Ovary (tissue), 9 donors: ENCODE data around the gene CSNK1G1. TPM values are rescaled to one million over a fixed set of nuclear protein-coding genes. Genes with fewer than 3 reads are reported as not detected.
"Not testable (repeated sequence)": the region's sequence is repeated elsewhere in the genome, so short reads cannot be mapped to it uniquely, and the experiment has no call there.

Experiments
- DNase-seq, 5 donors: peaks; one replicate each; pipeline ENCODE4 v3.0.0-alpha.2; 2019 to 2020
- H3K27ac ChIP-seq, 2 donors: fragments of 200-600 bp; one replicate each; pipeline versions ENCODE4 v1.5.1 to v1.8.0; 2019 to 2022
- H3K27me3 ChIP-seq: fragments of 200-600 bp; one replicate; pipeline ENCODE4 v1.8.0; 2022
- H3K36me3 ChIP-seq: fragments of 200-600 bp; sonication (generic); one replicate; pipeline ENCODE4 v1.5.1; 2019
- H3K4me1 ChIP-seq: one replicate; pipeline ENCODE4 v1.8.1; 2013; ENCODE audit warnings: mild to moderate bottlenecking, moderate library complexity; ENCODE audit not compliant: insufficient read depth
- H3K4me3 ChIP-seq: fragments of 200-600 bp; sonication (generic); one replicate; pipeline ENCODE4 v1.5.1; 2017
- H3K9me3 ChIP-seq, 2 donors: fragments of 200-600 bp in 1 of 2; sonication (generic) in 1 of 2; one replicate each; pipeline versions ENCODE4 v1.5.1 to v1.8.1; 2013 to 2019; ENCODE audit warnings: mild to moderate bottlenecking in 1 of 2, moderate library complexity in 1 of 2
- EP300 ChIP-seq: sonication (generic); formaldehyde crosslinking; IDR thresholded peaks from one replicate; pipeline ENCODE4 v1.6.1; 2017; ENCODE audit warnings: antibody characterized with exemption
- POLR2A ChIP-seq: fragments of 450-650 bp; IDR thresholded peaks from one replicate; pipeline ENCODE4 v1.6.1; 2017; ENCODE audit warnings: antibody characterized with exemption, mild to moderate bottlenecking, moderate library complexity
- WGBS, 3 donors: extraction: QIAGEN DNeasy Blood & Tissue Kit in 1 of 3; methylation state at CpG; one replicate each; pipeline versions ENCODE4 v1.1.5 to v1.1.7; 2013 to 2017; 5-methylcytosine and 5-hydroxymethylcytosine counted together
- intact Hi-C, 4 donors: fragments of 100-400 bp; cut with DNase I; formaldehyde crosslinking; loops; one replicate each; pipeline versions ENCODE4 v1.11.0 to v1.15.1; 2022 to 2023
- polyA plus RNA-seq, 2 donors: library from polyadenylated mRNA; stranded (reverse); fragments of 200-250 nt in 1 of 2; fragments of 350-450 nt in 1 of 2; fragmentation: Illumina TruSeq in 1 of 2; extraction: RNeasy Lipid Tissue Mini Kit (QIAGEN cat#74804) in 1 of 2; gene quantifications; one replicate each; pipeline ENCODE4 v1.2.3, GENCODE V29; 2013 to 2014
- total RNA-seq, 7 donors: library from RNA; depleted of rRNA in 2 of 7; stranded (reverse); fragments of >200 nt in 2 of 7; fragmentation: NEBNext Ultra II Directional in 3 of 7; extraction: Animal tissue kit (Norgen Biotek cat#: 25700) in 3 of 7; gene quantifications; one replicate each; pipeline versions ENCODE4 v1.1.0 to v1.2.4, GENCODE V29; 2016 to 2023
- TF ChIP-seq, protein P1 (sequence below), 3 donors: fragments of 450-650 bp in 2 of 3; fragments of 200-600 bp in 1 of 3; IDR thresholded peaks; one replicate each; pipeline versions ENCODE4 v1.5.1 to v1.8.0; 2016 to 2022; ENCODE audit warnings: antibody characterized with exemption in 3 of 3, mild to moderate bottlenecking in 1 of 3
- donor health status: DM: no; HTN: no; CAD: no; lungs with moderate emphysema.
- donor health status: DM: no; HTN: no; CAD: no.
- donor health status: Bipolar disorder and iron deficiency.
- donor health status: DM: yes; HTN: yes; CAD: no.
- donor health status: DM: no; HTN: no; CAD: no.
- donor health status: DM: yes; HTN: yes; CAD: no.

The CSNK1G1 gene
- total and polyA plus RNA-seq, 9 donors: 2.9 to 23.9 (median 14.2) TPM

GRCh38 chr15:64225804-64226203 lies 130.2 kb downstream of the CSNK1G1 start:
- Histone ChIP-seq H3K4me1 (peaks cover 1% of the 10 kb centered on the region), H3K36me3 (no peaks in the 10 kb centered on the region), H3K9me3 (no peaks in the 10 kb centered on the region), H3K27me3 (no peaks in the 10 kb centered on the region), H3K27ac (no peak overlapping the region), H3K4me3 (no peak overlapping the region)
- DNase-seq: no peak
- TF ChIP-seq POLR2A (no peak), EP300 (no peak)
- TF ChIP-seq, protein P1, sequence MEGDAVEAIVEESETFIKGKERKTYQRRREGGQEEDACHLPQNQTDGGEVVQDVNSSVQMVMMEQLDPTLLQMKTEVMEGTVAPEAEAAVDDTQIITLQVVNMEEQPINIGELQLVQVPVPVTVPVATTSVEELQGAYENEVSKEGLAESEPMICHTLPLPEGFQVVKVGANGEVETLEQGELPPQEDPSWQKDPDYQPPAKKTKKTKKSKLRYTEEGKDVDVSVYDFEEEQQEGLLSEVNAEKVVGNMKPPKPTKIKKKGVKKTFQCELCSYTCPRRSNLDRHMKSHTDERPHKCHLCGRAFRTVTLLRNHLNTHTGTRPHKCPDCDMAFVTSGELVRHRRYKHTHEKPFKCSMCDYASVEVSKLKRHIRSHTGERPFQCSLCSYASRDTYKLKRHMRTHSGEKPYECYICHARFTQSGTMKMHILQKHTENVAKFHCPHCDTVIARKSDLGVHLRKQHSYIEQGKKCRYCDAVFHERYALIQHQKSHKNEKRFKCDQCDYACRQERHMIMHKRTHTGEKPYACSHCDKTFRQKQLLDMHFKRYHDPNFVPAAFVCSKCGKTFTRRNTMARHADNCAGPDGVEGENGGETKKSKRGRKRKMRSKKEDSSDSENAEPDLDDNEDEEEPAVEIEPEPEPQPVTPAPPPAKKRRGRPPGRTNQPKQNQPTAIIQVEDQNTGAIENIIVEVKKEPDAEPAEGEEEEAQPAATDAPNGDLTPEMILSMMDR (IDR thresholded peaks at IDR 0.05): no peak
- 98% methylated on average over 11 of the region's 11 CpGs for WGBS, 3 donors
- intact Hi-C loops: no loop called here

GRCh38 chr15:64224511-64224910 lies 131.5 kb downstream of the CSNK1G1 start:
- Histone ChIP-seq H3K4me1 (peaks cover 1% of the 10 kb centered on the region), H3K4me3 (no peak overlapping the region), H3K27me3 (no peaks in the 10 kb centered on the region), H3K9me3 (no peaks in the 10 kb centered on the region), H3K27ac (no peak overlapping the region), H3K36me3 (no peaks in the 10 kb centered on the region)
- intact Hi-C loops: no loop called here
- WGBS, 3 donors: 5 to 9% (median 7%) methylated on average over 2 of the region's 2 CpGs
- TF ChIP-seq EP300 (no peak), POLR2A (no peak)
- TF ChIP-seq, protein P1 (IDR thresholded peaks at IDR 0.05): no peak
- peak in 3 of 5 donors; percentile 30 to 35 (median 33) for DNase-seq

GRCh38 chr15:64223882-64224281 lies 132.1 kb downstream of the CSNK1G1 start:
- no peak for TF ChIP-seq POLR2A
- TF ChIP-seq, protein P1 (IDR thresholded peaks at IDR 0.05): no peak
- no peak for TF ChIP-seq EP300
- intact Hi-C loops: no loop called here
- no peak overlapping the region for H3K27ac ChIP-seq

DNA sequence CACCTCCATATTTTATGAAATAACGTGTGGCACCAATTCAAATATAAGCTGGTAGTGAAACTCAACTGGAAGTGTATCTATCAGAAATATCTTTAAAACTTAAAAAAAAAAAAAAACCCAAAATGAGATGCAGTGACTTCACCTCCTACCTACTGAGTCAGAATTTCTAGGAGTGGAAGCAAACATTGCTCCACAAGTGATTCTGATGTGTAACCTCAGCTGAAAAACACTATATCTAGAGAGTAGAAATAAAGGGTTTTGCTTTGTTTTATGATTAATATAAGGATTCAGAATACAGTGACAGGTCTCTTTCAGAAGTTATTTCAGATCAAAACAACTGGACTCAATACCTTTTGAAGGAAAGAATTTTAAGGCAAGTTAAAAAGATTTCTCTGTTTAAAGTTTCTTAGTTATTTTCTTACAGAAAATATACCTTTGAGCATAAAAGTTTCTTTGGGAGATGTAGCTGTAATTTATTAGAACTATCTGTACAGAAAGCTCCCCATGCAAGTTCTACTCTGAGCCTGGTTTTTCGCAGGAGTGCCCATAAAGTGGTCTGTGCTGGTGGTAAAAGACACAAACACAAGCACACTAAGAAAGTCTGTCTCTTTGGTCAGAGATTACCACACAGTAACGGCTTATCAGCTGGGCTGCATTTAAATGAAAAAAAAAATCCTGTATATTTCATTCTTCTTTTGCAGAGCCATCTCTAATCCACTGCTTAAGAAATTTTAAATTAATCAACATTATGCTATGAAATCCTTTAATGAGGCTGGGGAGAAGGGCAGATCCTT lies 133.2 kb downstream of the CSNK1G1 start:
- H3K36me3 ChIP-seq: no peaks in the 10 kb centered on the region
- H3K9me3 ChIP-seq: no peaks in the 10 kb centered on the region
- H3K4me3 ChIP-seq: no peak overlapping the region
- peaks cover 1% of the 10 kb centered on the region for H3K4me1 ChIP-seq
- no peak for DNase-seq
- WGBS, 3 donors: 76 to 83% (median 80%) methylated on average over 3 of the region's 3 CpGs
- TF ChIP-seq, protein P1 (IDR thresholded peaks at IDR 0.05): no peak
- TF ChIP-seq POLR2A: no peak
- no peak for TF ChIP-seq EP300
- no peak overlapping the region for H3K27ac ChIP-seq
- intact Hi-C loops: no loop called here
- H3K27me3 ChIP-seq: no peaks in the 10 kb centered on the region

More at GRCh38 chr15:64223882-64224281, 132.1 kb downstream of the CSNK1G1 start:
- no peak for DNase-seq
- H3K4me1 ChIP-seq: peaks cover 1% of the 10 kb centered on the region
- H3K27me3 ChIP-seq: no peaks in the 10 kb centered on the region
- no peaks in the 10 kb centered on the region for H3K36me3 ChIP-seq
- H3K4me3 ChIP-seq: no peak overlapping the region
- no peaks in the 10 kb centered on the region for H3K9me3 ChIP-seq

DNA sequence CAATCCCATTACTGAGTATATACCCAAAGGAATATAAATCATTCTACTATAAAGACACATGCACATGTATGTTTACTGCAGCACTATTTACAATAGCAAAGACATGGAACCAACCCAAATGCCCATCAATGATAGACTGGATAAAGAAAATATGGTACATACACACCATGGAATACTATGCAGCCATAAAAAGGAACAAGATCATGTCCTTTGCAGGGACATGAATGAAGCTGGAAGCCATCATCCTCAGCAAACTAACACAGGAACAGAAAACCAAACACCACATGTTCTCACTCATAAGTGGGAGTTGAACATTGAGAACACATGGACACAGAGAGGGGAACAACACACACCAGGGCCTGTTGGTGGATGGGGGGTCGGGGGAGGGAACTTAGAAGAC lies 134.1 kb downstream of the CSNK1G1 start:
- H3K9me3 ChIP-seq, H3K27me3 ChIP-seq, H3K36me3 ChIP-seq, H3K4me3 ChIP-seq, H3K27ac ChIP-seq, H3K4me1 ChIP-seq, intact Hi-C loops, DNase-seq: not testable (repeated sequence)
- WGBS, 3 donors: 82 to 93% (median 91%) methylated on average over 1 of the region's 1 CpG

GRCh38 chr15:64217429-64217750 lies 138.6 kb downstream of the CSNK1G1 start:
- 88 to 90% (median 89%) methylated on average over 5 of the region's 5 CpGs for WGBS, 3 donors
- H3K4me3 ChIP-seq, H3K36me3 ChIP-seq, intact Hi-C loops, H3K27me3 ChIP-seq, H3K9me3 ChIP-seq, DNase-seq, H3K4me1 ChIP-seq, H3K27ac ChIP-seq: not testable (repeated sequence)
